BE2C (cell line): ENCODE measurements around the gene PDE4A.

ENCODE experiments used
- DNase-seq: peaks from one replicate; pipeline ENCODE4 v3.0.0-alpha.2; 2020
- H3K27me3 ChIP-seq: fragments of 250-450 bp; sonication (Bioruptor Pico); 2 replicates; pipeline ENCODE4 v1.5.1; 2020; ENCODE audit warnings: mild to moderate bottlenecking
- H3K36me3 ChIP-seq: fragments of 250-450 bp; sonication (Bioruptor Pico); 2 replicates; pipeline ENCODE4 v1.5.1; 2020; ENCODE audit warnings: mild to moderate bottlenecking
- H3K4me1 ChIP-seq: fragments of 250-450 bp; sonication (Bioruptor Pico); 2 replicates; pipeline ENCODE4 v1.5.1; 2020
- H3K4me3 ChIP-seq: 2 replicates; pipeline ENCODE4 v1.5.1; 2011; ENCODE audit warnings: low read depth, low read length
- H3K9me3 ChIP-seq: fragments of 250-450 bp; sonication (Bioruptor Pico); 2 replicates; pipeline ENCODE4 v1.5.1; 2020
- TF ChIP-seq, protein P1 (sequence below): IDR thresholded peaks from 2 replicates; pipeline ENCODE4 v1.5.1; 2012; ENCODE audit warnings: mild to moderate bottlenecking, low read depth, low read length

Gene PDE4A

DNA sequence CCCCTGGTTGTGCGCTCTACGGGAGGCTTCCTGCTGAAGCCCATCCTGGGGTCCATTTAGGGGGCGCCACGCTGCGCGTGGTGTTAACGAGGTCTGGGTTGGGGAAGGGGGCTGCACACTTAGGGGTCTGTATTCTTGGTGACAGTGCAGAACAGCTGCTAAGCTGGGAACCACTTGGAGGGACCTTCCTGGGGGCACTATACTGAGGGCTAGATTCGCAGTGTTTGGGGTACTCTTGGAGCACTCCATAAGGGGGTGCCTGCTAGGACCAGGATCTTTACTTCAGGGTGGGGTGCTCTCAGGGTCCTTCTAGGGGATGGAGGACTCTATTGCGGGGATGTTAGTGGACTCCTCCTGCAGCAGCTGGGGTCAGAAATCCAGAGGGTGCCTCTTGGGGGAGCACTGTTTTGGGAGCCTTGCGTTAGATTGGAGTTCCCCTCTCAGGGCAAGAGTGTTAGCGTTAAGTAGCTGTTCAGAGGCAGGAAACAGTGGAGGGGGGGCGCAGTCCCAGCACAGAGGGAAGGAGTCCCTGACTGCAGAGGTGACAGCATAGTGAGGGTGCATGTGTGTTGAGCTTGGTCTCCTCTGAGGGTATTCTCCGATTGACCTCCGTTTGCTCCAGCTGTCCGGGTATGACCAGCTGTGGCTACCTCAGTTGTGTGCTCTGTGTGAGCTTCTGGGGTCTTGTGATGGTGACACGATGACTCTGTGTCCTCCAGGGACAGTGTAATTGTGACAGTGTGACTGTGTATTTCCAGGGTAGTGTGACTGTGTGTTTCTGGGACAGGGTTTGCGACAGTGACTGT lies 1.1 kb downstream of the PDE4A start:
- Histone ChIP-seq H3K9me3 (no peaks in the 10 kb centered on the region), H3K4me1 (peaks cover 8% of the 10 kb centered on the region), H3K36me3 (no peaks in the 10 kb centered on the region), H3K4me3 (peak overlapping the region; percentile 99), H3K27me3 (no peaks in the 10 kb centered on the region)
- DNase-seq, result no peak
- TF ChIP-seq, protein P1, sequence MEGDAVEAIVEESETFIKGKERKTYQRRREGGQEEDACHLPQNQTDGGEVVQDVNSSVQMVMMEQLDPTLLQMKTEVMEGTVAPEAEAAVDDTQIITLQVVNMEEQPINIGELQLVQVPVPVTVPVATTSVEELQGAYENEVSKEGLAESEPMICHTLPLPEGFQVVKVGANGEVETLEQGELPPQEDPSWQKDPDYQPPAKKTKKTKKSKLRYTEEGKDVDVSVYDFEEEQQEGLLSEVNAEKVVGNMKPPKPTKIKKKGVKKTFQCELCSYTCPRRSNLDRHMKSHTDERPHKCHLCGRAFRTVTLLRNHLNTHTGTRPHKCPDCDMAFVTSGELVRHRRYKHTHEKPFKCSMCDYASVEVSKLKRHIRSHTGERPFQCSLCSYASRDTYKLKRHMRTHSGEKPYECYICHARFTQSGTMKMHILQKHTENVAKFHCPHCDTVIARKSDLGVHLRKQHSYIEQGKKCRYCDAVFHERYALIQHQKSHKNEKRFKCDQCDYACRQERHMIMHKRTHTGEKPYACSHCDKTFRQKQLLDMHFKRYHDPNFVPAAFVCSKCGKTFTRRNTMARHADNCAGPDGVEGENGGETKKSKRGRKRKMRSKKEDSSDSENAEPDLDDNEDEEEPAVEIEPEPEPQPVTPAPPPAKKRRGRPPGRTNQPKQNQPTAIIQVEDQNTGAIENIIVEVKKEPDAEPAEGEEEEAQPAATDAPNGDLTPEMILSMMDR, result no peak

DNA sequence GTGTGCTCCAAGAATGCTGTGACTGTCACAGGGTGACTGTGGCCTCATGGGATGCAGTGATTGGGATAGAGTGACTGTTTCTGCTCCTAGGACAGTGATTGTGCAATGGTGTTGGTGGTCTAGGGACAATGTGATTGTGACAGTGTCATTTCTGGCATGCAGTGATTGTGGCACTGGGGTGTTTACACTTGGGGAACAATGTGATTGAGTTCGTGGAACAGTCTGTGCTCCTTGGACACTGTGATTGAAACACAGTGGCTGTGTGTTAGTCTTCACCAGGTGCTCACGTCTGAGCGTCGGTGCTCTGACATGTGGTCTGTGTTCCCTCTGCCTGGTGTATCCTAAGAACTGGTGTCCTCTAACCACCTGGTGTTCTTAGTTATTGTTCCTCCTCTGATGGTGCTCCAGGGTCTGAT lies 1.7 kb downstream of the PDE4A start:
- no peak for DNase-seq
- H3K36me3 ChIP-seq, result no peaks in the 10 kb centered on the region
- H3K4me1 ChIP-seq, result peaks cover 8% of the 10 kb centered on the region
- peak overlapping the region; percentile 99 for H3K4me3 ChIP-seq
- H3K9me3 ChIP-seq, result no peaks in the 10 kb centered on the region
- TF ChIP-seq, protein P1, result no peak
- H3K27me3 ChIP-seq, result no peaks in the 10 kb centered on the region

DNA sequence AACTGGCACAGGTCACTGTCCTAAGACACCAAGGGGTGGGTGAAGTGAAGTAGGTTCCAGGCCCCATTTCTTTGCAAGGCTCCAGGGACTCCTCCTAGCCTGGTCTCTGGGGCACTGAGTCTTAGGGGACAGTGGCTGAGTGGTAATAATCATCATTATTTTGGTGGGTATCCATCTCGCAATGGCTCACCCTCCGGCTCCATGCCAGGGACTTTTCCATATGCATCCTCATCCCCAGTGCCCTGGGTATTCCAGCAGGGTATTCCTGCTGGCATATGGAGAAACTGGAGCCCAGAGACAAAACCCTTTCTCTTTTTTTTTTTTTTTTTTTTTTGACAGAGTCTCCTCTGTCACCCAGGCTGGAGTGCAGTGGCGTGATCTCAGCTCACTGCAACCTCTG lies 2.5 kb downstream of the PDE4A start:
- DNase-seq, result no peak
- no peaks in the 10 kb centered on the region for H3K9me3 ChIP-seq
- TF ChIP-seq, protein P1, result no peak
- no peak overlapping the region for H3K4me3 ChIP-seq
- peaks cover 8% of the 10 kb centered on the region for H3K4me1 ChIP-seq
- no peaks in the 10 kb centered on the region for H3K36me3 ChIP-seq
- no peaks in the 10 kb centered on the region for H3K27me3 ChIP-seq

DNA sequence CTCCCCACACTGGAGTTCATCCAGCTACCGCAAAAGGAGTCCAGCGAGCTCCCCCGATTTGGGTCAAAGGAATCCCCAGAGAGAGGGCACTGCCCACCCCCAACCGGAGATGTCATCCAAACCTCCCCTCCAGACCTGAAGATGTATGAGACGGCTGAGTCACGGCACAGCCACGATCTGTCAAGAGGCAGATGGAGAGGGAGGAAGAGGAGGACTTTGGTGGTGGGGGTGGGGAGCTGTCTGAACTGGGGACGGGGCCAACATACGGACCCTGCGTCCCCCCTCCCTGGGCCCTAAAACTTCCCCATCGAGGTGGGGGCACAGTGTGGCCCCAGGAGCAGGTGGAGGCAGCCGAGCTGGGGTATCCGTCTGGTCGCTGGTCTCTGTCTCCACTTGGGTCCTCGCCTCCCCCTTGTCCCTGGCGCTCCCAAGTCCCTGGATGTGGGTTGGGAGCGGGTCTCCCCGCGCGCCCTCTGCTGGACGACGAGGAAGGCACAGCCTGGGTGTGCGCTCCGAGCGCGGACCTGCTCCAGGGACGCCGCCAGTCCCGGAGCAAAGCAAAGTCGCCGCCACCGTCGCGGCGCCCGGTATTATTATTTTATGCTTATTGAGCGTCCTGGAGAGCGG lies 3.8 kb downstream of the PDE4A start:
- Histone ChIP-seq H3K9me3 (no peaks in the 10 kb centered on the region), H3K27me3 (no peaks in the 10 kb centered on the region), H3K36me3 (no peaks in the 10 kb centered on the region), H3K4me3 (peak overlapping the region; percentile 56), H3K4me1 (peaks cover 8% of the 10 kb centered on the region)
- TF ChIP-seq, protein P1, result peak; percentile 83
- DNase-seq, result peak; percentile 91

DNA sequence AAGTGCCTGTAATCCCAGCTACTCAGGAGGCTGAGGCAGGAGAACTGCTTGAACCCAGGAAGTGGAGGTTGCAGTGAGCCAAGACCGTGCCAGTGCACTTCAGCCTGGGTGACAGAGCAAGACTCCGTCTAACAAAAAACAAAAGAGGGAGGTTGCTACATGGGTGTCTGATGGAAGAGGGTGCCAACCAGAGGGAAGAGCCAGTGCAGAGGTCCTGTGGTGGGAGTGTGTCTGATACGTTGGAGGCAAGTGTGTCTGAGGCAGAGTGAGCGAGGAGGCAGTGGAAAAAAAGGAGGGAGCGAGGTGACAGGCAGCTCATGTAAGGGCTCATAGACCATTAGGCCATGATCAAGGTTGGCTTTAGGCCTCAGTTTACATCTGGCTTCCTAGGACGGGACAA lies 6.8 kb downstream of the PDE4A start:
- TF ChIP-seq, protein P1, result no peak
- DNase-seq, result no peak
- no peaks in the 10 kb centered on the region for H3K9me3 ChIP-seq
- H3K27me3 ChIP-seq, result peaks cover 11% of the 10 kb centered on the region; the same call in 1 of the 2 replicates
- H3K36me3 ChIP-seq, result no peaks in the 10 kb centered on the region
- H3K4me3 ChIP-seq, result no peak overlapping the region
- peaks cover 4% of the 10 kb centered on the region for H3K4me1 ChIP-seq

DNA sequence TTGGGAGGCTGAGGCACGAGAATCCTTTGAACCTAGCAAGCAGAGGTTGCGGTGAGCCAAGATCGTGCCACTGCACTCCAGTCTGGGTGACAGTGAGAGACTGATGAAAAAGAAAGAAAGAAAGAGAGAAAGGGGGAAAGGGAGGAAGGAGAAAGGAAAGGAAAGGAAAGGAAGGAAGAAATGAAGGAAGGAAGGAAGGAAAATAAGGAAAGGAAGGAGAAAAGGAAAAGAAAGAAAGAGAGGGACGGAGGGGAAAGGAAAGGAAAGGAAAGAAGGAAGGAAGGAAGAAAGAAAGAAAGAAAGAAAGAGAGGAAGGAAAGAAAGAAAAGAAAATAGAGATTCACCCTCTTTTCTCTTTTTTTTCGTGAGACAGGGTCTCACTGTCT lies 8.7 kb downstream of the PDE4A start:
- no peaks in the 10 kb centered on the region for H3K9me3 ChIP-seq
- H3K4me1 ChIP-seq, result peaks cover 17% of the 10 kb centered on the region
- TF ChIP-seq, protein P1, result no peak
- H3K4me3 ChIP-seq, result no peak overlapping the region
- no peak for DNase-seq
- no peaks in the 10 kb centered on the region for H3K36me3 ChIP-seq
- peaks cover 14% of the 10 kb centered on the region; the same call in 1 of the 2 replicates for H3K27me3 ChIP-seq
